ENCODE results near the gene MBD3. TPM values are rescaled to one million over a fixed set of nuclear protein-coding genes. Genes with fewer than 3 reads are reported as not detected.

MBD3 gene
- total and polyA plus RNA-seq, 2 experiments from 2014 or later: 27.6 to 118 TPM

GRCh38 chr19:1621021-1621420 is 28.4 kb upstream of the MBD3 start (continued):
- TF ChIP-seq, protein P1, sequence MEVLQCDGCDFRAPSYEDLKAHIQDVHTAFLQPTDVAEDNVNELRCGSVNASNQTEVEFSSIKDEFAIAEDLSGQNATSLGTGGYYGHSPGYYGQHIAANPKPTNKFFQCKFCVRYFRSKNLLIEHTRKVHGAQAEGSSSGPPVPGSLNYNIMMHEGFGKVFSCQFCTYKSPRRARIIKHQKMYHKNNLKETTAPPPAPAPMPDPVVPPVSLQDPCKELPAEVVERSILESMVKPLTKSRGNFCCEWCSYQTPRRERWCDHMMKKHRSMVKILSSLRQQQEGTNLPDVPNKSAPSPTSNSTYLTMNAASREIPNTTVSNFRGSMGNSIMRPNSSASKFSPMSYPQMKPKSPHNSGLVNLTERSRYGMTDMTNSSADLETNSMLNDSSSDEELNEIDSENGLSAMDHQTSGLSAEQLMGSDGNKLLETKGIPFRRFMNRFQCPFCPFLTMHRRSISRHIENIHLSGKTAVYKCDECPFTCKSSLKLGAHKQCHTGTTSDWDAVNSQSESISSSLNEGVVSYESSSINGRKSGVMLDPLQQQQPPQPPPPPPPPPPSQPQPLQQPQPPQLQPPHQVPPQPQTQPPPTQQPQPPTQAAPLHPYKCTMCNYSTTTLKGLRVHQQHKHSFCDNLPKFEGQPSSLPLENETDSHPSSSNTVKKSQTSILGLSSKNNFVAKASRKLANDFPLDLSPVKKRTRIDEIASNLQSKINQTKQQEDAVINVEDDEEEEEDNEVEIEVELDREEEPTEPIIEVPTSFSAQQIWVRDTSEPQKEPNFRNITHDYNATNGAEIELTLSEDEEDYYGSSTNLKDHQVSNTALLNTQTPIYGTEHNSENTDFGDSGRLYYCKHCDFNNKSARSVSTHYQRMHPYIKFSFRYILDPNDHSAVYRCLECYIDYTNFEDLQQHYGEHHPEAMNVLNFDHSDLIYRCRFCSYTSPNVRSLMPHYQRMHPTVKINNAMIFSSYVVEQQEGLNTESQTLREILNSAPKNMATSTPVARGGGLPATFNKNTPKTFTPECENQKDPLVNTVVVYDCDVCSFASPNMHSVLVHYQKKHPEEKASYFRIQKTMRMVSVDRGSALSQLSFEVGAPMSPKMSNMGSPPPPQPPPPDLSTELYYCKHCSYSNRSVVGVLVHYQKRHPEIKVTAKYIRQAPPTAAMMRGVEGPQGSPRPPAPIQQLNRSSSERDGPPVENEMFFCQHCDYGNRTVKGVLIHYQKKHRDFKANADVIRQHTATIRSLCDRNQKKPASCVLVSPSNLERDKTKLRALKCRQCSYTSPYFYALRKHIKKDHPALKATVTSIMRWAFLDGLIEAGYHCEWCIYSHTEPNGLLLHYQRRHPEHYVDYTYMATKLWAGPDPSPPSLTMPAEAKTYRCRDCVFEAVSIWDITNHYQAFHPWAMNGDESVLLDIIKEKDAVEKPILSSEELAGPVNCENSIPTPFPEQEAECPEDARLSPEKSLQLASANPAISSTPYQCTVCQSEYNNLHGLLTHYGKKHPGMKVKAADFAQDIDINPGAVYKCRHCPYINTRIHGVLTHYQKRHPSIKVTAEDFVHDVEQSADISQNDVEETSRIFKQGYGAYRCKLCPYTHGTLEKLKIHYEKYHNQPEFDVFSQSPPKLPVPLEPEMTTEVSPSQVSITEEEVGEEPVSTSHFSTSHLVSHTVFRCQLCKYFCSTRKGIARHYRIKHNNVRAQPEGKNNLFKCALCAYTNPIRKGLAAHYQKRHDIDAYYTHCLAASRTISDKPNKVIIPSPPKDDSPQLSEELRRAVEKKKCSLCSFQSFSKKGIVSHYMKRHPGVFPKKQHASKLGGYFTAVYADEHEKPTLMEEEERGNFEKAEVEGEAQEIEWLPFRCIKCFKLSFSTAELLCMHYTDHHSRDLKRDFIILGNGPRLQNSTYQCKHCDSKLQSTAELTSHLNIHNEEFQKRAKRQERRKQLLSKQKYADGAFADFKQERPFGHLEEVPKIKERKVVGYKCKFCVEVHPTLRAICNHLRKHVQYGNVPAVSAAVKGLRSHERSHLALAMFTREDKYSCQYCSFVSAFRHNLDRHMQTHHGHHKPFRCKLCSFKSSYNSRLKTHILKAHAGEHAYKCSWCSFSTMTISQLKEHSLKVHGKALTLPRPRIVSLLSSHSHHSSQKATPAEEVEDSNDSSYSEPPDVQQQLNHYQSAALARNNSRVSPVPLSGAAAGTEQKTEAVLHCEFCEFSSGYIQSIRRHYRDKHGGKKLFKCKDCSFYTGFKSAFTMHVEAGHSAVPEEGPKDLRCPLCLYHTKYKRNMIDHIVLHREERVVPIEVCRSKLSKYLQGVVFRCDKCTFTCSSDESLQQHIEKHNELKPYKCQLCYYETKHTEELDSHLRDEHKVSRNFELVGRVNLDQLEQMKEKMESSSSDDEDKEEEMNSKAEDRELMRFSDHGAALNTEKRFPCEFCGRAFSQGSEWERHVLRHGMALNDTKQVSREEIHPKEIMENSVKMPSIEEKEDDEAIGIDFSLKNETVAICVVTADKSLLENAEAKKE (CRISPR knock-in tag; IDR thresholded peaks at IDR 0.05): no peak
- TF ChIP-seq, protein P2, sequence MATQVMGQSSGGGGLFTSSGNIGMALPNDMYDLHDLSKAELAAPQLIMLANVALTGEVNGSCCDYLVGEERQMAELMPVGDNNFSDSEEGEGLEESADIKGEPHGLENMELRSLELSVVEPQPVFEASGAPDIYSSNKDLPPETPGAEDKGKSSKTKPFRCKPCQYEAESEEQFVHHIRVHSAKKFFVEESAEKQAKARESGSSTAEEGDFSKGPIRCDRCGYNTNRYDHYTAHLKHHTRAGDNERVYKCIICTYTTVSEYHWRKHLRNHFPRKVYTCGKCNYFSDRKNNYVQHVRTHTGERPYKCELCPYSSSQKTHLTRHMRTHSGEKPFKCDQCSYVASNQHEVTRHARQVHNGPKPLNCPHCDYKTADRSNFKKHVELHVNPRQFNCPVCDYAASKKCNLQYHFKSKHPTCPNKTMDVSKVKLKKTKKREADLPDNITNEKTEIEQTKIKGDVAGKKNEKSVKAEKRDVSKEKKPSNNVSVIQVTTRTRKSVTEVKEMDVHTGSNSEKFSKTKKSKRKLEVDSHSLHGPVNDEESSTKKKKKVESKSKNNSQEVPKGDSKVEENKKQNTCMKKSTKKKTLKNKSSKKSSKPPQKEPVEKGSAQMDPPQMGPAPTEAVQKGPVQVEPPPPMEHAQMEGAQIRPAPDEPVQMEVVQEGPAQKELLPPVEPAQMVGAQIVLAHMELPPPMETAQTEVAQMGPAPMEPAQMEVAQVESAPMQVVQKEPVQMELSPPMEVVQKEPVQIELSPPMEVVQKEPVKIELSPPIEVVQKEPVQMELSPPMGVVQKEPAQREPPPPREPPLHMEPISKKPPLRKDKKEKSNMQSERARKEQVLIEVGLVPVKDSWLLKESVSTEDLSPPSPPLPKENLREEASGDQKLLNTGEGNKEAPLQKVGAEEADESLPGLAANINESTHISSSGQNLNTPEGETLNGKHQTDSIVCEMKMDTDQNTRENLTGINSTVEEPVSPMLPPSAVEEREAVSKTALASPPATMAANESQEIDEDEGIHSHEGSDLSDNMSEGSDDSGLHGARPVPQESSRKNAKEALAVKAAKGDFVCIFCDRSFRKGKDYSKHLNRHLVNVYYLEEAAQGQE (IDR thresholded peaks at IDR 0.05; ENCODE audit: unreplicated experiment): no peak
- TF ChIP-seq ZNF331 (CRISPR knock-in tag; IDR thresholded peaks at IDR 0.05; ENCODE audit: low read depth): no peak
- no peak for TF ChIP-seq STAT1 (IDR thresholded peaks at IDR 0.05; ENCODE audit: unreplicated experiment)
- TF ChIP-seq, protein P3, sequence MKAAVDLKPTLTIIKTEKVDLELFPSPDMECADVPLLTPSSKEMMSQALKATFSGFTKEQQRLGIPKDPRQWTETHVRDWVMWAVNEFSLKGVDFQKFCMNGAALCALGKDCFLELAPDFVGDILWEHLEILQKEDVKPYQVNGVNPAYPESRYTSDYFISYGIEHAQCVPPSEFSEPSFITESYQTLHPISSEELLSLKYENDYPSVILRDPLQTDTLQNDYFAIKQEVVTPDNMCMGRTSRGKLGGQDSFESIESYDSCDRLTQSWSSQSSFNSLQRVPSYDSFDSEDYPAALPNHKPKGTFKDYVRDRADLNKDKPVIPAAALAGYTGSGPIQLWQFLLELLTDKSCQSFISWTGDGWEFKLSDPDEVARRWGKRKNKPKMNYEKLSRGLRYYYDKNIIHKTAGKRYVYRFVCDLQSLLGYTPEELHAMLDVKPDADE (IDR thresholded peaks at IDR 0.05): no peak
- TF ChIP-seq CTCF (conservative IDR thresholded peaks at IDR 0.05; ENCODE audit: low read depth in 2 of 2): no peak
- no peak for TF ChIP-seq POLR2AphosphoS5 (IDR thresholded peaks at IDR 0.05; ENCODE audit: low read depth)
